CD4-positive, alpha-beta T cell treated with Interleukin-2 at 100 ng/mL for 4 hours (primary cell): Measurements from ENCODE around the gene LRIG1.

Experiments used
- DNase-seq: peaks from one replicate; pipeline ENCODE4 v3.0.0-alpha.2; 2020; ENCODE audit warnings: low spot score

Gene LRIG1

GRCh38 chr3:66386011-66386924 is 114.6 kb downstream of the LRIG1 start:
- DNase-seq = no peak

DNA sequence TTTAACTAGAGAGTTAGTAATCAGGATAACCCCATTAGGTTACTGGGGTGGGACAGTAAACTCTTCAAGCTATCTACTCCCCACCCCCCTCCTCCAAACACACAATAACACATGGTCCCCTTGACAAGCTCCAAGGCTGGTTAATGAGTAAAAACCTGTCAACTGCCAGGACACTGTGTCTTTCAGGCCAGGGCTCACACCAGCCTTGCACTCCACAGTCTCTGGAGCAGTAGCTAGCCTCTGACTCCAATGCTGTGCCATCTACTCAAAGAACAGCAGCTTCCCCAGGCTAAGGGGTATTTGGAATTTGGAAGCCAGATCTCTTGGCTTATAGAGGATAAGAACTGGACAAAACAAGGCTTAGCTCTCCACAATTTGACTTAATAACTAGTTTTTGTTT is 115.8 kb downstream of the LRIG1 start:
- DNase-seq = no peak

DNA sequence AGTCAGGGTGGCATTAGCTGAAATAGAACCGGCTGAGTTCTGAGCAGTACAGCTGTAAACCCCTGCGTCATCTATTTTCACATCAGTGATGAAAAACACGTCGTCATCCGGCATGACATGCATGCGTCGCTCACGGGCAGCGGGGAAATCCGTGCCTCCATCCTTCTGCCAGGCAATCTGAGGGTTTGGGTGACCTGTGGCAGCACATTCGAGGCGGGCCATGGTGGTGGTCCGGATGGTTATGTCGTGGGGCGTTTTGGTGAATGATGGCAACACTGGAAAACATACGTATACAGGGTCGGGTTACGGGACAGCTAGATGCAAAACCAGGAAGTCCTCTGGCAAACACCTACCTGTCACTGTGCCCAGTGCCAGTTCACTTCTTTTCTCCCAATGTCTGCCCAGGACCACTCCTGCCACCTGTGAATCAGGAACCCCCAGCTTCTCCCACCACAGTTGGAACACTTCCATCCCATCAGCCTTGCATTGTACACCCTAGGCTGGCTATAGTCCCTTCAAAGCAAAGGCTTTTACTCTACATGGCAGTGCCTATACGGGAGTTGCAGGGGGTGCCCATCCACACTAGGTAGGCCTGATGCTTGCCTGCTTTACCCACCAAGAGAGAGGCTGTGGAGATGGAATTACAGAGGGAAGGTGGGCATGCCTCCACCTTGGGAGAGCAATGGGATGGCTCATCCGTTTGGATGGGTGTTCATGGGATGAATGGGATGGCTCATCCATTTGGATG is 116.7 kb downstream of the LRIG1 start:
- no peak for DNase-seq

DNA sequence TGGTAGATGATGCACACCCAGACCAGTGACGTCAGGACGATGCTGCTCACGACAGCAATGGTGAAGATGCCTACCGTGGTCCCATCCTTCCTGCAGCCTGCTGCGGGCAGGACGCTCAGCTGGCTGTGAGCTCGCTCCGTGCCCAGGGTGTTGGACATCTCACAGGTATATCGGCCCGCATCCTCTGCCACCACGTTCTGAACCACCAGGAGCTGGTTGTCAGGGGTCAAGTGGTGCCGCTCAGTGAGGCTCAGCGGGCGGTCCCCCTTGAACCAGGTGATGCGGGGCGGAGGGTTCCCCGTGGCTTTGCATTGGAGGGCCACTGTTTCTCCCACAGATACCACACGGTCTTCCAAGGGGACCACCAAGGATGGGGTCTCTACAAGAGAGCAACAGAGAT is 117.8 kb downstream of the LRIG1 start:
- no peak for DNase-seq

DNA sequence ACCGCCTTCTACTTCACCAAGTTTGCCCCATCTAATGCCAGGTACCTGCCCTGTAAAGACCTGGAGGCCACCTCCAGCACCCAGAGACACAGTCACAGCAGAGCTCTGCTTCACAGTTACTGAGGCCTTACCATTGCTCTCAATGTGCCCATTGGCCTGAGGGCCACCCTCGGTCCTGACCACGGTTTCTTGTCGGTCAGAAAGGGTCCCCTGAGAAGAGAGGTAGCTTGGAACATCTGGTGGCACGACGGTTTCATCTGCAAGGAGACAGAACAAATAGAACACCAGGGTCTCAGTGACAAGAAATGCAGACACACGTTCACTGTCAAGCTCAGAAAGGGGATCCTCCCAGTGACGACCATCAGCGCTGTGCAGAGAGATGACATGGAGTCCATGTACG is 118.7 kb downstream of the LRIG1 start:
- DNase-seq = no peak

DNA sequence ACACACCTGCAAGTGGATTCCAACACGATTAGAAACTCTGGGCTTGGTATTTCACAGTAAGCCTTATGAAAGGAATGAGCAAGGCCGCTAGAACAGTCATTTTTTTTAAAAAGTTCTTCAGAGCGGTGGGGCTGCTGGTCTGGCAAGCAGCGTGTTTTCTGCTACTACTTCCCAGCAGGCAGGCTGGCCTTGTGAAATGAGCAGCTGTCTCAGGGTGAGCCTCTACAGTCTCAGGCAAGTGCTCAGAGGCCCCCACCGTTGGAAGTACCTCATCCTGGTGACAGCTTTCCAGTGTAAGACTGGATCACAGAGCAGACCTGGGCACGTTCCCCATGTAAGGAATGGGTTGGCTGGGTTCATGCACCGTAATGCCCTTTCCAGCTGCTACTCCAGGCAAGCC is 119.2 kb downstream of the LRIG1 start:
- DNase-seq = no peak

DNA sequence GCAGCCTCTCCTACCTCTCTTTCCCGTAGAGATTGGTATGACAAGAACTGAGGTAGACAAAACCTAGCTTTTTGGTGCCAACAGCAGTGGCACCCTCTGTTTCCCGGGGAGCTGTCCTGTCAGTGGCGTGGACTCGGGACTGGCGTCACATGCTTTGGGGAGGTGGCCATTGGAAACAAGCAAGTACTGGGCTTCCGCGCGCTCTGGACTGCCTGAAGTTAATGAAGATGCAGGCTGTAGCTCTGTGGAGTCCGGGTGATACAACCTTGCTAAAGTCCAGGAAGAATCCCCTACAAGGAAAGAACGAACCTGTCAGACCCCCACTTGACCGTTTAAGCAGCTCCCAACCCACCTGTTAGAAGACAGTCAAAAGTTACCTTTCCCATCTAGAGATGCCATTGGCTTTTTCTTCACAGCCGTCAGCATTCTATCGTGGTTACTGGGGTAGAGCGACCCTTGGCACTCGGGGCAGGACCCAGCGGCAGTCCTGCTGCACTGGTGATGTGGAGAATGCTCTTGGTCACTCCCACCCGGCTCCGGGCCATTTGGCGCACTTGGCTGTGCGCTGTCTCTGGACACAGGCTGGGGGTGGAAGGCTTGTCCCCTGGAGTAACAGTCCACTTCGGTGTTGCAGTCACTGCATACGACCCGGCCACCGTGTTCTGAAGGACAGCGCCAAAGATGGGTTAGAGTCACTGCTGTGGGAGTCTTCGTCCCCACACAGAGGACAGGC is 120.5 kb downstream of the LRIG1 start:
- no peak for DNase-seq

DNA sequence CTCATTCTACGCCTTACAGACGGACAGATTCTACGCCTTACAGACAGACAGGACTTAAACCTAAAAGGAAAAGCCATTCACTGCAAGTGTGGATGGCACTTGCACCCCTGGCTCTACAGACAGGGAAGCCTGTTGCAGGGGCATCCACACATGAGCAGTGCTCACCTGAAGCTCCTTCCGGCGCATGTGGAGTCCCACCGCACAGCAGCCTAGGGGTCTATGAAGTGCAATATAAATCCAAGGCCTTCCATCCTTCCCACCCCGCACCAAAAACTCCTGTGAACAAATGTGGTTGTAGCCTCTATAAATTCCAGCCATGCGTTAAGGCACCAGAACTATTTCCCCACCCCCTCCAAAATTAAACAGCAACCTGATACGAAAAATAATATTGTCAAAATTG is 121.3 kb downstream of the LRIG1 start:
- no peak for DNase-seq

DNA sequence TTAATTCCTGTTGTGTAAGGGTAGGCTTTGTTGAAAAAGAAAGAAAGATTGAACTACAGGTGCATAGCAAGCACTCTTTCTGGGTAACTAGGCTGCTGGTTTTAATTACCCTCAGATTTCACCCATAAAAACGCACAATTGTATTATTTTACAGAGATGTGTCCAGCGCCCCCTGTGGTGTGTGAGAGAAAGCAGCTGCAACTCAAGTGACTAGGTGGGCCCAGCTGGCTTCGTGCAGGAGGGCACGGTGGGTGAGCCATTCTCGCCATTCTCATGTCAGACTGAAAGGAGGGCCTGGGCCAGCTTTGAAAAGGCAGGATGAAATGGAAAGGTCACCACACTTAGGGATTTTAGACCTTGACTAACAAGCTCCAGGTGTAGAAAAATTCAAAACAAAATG is 122.6 kb downstream of the LRIG1 start:
- peak; percentile 52 for DNase-seq

DNA sequence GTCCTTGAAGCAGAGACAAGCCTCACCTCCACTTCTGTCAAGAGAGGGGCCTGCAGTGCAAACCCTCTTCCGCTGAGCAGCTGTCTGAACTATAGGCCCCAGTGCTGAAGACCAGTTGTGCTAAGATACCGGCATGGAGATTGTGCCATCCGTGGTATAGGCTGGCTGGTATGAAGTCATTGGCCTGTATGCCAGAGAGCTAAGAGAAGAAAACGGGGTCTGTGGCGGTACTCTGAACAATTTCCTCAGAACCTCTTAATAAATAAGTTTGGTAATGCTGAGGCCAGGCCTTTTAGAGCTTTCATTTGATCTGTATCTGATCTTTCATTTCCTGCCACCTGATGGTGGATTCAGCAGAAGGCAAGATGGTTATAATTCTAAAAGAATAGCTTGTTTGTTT is 123.0 kb downstream of the LRIG1 start:
- DNase-seq = peak; percentile 14

GRCh38 chr3:66376568-66376967 is 124.3 kb downstream of the LRIG1 start:
- DNase-seq = no peak

DNA sequence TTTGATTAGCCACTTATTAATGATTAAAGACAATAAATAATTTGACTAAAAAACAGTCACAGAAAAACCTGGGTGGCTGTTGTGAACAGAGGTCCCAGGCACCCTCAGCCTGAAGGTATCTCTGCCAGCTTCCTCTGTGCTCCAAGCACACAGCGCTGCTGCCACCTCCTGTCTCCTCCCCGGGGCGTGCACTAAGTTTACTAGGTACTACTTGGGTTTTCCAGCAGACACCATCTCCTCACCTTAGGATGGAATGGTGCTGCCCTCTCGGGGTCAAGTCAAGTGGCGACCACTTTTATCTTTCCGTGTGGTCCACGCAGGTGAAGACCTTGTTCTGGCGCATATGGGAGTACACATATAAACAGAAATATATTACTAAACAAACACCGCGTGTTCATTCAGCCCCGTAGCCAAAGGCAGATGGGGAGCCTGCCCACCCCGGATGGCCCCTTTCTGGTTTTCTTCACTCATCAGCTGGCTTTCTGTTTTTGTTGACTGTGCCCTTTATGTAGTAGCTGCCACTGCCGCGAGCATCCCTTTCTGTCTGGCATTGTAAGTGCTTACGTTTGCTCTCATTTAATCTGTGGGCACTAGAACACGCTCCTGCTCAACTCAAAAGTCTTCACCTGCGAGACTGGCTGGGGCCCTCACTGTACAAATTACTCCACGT is 128.0 kb downstream of the LRIG1 start:
- DNase-seq = peak; percentile 49

DNA sequence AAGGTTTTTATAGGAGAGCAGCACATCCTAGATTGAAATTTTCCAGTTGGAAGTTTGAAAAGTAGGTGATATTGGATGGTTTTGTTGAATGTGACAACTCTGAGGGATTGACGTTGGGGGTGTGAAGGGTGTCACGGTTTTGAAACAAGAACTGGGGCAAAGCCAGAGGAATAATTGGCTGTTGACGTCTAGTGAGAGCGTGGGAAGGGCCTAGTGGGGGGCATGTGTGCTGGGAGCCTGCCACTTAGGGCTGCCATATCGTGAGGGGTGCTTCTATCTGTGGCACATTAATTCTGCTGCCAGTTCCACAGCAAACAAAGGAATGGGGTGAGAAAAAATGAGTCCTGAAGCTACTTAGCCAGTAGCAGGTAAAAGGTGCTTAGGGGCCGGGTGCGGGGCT is 129.4 kb downstream of the LRIG1 start:
- no peak for DNase-seq

GRCh38 chr3:66370179-66370578 is 130.6 kb downstream of the LRIG1 start:
- no peak for DNase-seq

- DNase-seq = no peak
Measured at GRCh38 chr3:66367979-66368378, 132.8 kb downstream of the LRIG1 start.

DNA sequence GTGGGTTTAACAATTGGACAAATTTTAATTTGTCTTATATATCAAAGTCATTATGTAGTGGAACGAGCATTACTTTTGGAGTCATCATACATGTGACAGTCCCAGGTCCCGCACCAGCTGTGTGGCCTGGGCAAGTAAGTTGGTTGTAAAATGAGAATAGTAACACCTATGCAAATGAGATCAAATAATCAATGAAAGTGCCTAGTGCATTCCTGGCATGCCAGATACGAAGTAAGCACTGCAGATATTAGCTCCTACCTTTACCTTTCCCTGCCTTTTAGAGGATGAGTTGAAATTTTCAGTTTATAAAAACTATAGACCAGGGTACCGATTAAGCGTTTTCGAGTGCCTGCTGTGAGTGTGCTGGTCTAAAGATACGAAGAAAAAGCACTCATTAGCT is 134.1 kb downstream of the LRIG1 start:
- no peak for DNase-seq

- no peak for DNase-seq
Measured at GRCh38 chr3:66365080-66365479, 135.7 kb downstream of the LRIG1 start.

- DNase-seq = no peak
Measured at GRCh38 chr3:66363148-66363547, 137.7 kb downstream of the LRIG1 start.

- DNase-seq = no peak
Measured at GRCh38 chr3:66362541-66362941, 138.3 kb downstream of the LRIG1 start.

DNA sequence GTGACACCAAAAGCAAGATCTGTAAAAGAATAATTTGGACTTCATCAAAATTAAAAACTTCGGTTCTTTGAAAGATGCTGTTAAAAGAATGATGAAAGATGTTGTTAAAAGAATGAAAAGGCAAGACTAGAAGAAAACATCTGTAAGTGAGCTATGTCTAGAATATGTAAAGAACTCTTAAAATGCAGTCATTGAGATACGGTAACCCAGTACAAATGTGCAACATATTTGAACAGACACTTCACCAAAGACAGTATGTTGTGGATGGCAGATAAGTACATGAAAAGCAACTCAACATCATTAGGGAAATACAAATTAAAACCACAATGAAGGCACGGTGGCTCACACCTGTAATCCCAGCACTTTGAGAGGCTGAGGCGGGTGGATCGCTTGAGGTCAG is 139.5 kb downstream of the LRIG1 start:
- DNase-seq = no peak

GRCh38 chr3:66355997-66356396 is 144.8 kb downstream of the LRIG1 start:
- DNase-seq = no peak

- DNase-seq = no peak
Measured at GRCh38 chr3:66355394-66355793, 145.4 kb downstream of the LRIG1 start.
